CD4-positive, alpha-beta T cell treated with Interferon alpha-2 for 1 hour (primary cell): ENCODE data around the gene MPPED2.

Experiments
- DNase-seq, 2 donors: peaks; one replicate each; pipeline ENCODE4 v3.0.0-alpha.2; 2020 to 2022

MPPED2 gene

GRCh38 chr11:30406978-30407762, 179.0 kb downstream of the MPPED2 start:
- no peak for DNase-seq

GRCh38 chr11:30405385-30405784, 180.8 kb downstream of the MPPED2 start:
- no peak for DNase-seq

DNA sequence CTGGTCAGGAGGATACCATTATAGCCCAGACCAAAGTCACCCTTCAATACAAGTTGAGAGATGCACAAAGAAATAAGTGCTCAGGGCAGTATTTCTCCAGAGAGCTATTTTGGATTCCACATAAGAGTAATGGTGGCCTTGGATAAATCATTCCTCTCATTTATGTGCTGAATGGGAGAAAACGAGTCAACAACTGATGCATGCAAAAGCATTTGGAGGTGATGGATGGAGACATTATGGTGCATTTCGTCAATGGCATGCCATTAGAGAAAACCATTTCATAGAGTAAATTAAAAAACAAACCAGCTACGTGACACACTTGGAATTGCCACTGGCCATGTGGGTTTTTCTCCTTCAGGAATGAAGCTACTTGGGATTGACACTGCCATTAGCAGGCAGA, 182.0 kb downstream of the MPPED2 start:
- DNase-seq: no peak

- no peak for DNase-seq
These were observed 190.4 kb downstream of the MPPED2 start for GRCh38 chr11:30395751-30396150.

GRCh38 chr11:30393012-30393411, 193.1 kb downstream of the MPPED2 start:
- no peak for DNase-seq

DNA sequence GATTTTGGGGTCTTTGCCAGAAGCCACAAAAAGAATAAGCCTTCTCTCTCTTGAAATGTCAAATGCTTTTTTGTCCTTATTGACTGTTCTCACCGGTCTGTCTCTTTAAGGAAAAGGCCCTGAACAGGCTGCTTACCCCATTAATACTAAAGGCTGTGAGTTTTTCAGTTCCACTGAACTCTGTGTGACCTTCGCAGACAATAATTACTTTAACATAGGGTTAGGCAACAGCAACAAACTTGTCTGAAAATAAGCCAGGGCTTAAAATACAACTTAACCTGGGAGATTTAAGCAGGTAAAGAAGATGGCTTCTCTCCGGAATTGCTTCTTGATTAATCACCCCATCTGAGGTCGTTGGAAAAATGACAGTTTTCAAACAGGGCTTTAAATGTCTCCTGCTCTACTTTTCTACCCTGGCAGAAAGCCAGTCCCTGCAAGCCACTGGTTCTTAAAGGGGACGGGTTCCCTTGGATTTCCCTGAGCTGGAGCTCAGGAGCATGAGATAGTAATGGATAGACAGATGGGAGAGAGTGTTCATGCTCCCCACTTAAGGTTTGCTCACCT, 193.8 kb downstream of the MPPED2 start:
- DNase-seq: no peak

GRCh38 chr11:30388957-30389356, 197.2 kb downstream of the MPPED2 start:
- no peak for DNase-seq

- no peak for DNase-seq
These were observed 198.0 kb downstream of the MPPED2 start for GRCh38 chr11:30387891-30388861.

GRCh38 chr11:30381879-30382278, 204.3 kb downstream of the MPPED2 start:
- no peak for DNase-seq

- no peak for DNase-seq
These were observed 205.3 kb downstream of the MPPED2 start for GRCh38 chr11:30380846-30381245.

DNA sequence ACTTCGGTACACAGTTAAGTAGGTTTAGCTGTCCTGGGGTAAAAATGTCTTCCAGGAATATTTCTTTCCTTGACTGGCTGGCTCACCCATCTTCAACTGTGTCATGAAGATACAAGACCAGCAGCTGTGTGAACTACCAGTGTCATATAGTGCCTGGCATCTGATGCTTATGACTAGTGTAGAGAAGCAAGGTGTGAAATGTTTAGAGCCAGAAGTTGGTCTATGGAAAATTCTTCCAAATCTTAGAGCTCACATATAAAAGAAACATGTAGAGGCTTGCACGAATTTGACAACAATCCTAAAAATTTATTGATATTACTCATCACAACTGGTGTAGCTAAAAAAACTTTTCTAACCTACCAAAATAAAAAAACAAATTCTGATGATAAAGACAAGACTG, 208.8 kb downstream of the MPPED2 start:
- DNase-seq: no peak

DNA sequence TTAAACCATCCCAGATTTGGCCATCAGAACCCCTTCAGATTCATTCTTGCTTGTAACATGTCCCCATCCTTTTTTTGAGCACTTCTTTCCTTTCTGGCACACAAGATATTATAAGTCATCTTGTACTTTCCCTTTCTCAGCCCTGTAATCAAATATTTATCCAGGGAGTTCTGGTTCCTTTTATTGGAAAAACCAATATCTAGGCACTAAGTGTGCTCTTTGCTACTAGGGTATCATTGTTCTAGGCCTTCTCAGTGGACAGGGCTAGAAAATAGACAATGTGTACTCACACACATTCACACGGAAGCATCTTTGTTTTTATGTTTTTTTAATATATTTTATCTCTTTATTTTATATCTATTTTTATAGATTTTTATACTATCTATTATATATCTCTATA, 216.0 kb downstream of the MPPED2 start:
- no peak for DNase-seq

GRCh38 chr11:30368394-30368793, 217.8 kb downstream of the MPPED2 start:
- no peak for DNase-seq

DNA sequence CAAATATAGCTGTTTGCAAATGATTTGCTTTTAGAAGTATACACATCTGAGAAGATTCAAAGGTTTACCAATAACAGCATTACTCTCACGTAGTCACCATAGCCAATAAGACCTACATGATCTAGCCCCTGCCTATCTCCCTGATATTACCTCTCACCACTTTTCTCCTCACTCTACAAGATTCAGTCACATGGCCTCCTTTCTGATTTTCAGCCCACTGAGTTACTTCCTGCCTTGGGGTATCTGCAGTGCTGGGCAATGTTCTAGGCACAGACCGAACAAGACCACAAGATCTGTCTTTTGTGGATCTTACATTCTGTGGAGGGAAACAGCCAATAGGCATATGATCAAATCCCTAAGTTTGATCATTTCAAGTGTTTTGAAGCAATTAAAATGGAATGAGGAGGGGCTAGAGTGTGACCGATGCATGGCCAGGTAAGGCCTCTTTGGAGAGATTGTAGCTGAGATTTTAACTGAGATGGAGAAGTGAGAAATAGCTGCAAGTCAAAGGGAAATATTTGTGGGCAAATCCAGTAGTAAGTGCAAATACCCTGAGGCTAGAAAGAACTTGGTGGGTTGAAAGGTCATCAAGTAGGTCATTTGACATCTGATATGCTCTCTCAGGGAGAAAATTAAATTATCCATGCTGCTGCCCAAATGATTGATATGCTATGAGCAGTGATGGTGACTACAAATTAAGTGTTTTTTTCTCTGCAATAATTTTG, 220.2 kb downstream of the MPPED2 start:
- no peak for DNase-seq

DNA sequence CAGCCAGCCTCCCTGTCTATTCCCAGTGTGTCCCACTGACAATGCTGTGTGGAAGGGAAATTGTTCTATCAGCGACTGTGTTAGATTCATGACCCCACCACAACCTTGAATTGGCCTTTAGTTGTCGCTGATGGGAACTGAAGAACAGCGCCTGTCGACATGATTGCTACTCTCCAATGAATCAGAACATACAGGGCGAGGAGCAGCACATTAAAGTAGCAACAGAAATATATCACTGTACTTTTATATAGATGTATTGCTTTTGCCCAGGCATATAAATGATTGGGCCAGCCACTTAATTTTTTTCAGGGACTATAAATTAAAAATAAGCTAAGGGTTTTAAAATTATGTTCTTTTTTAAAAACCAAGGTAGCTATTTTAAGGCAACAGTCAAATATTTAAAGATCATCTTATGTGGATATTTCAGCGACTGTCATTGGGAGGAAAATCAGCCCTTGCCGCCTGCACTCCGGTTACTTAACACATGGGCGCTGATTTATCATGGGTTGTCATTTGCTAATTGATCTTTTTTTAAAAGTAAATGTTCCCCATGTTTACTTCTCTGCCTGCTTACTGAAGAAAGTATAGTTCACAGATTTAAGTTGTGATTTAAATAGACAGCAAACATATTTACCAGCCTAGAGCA, 221.2 kb downstream of the MPPED2 start:
- DNase-seq: no peak

GRCh38 chr11:30364139-30364836, 221.9 kb downstream of the MPPED2 start:
- no peak for DNase-seq

DNA sequence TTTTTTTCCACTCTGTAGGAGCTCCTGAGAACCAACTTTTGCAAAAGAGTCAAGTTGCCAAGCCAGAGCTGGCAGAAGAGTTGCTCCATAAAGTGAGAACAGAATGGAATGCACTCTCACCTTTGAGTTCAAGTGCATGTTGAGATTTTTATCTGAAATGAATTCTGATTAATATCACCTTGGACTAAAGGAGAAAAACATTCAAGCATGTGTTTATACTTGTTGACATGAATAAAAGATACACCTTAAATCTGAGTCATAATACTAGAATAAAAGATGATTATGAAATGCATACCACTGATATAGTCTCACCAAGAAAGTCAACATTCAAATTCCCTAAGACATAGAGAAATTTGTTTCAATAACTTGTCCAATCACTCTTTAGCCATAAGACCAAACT, 225.4 kb downstream of the MPPED2 start:
- DNase-seq: no peak
